GM12878 (cell line): Measurements from ENCODE around the gene RPS6KA5. TPM values are rescaled to one million over a fixed set of nuclear protein-coding genes. Genes with fewer than 3 reads are reported as not detected.

ENCODE experiments used
- ATAC-seq: fragments of 200-7000 bp; cut with Tn5 transposase; 3 replicates; pipeline ENCODE4 v1.9.1; 2020; ENCODE audit warnings: mild to moderate bottlenecking, moderate library complexity
- BruUV-seq: library from RNA; stranded (reverse); fragments of 400-500 nt; replicated peaks from 2 replicates; lab custom pipeline; 2021; lab: Mats Ljungman, UMichigan
- CTCF ChIA-PET: fragments of 300-600 bp; sonication (Branson Sonifier 250); formaldehyde crosslinking; extraction: SDS; loops from one replicate; lab custom pipeline; 2021; ENCODE audit warnings: inconsistent platforms; lab: Yijun Ruan, JAX
- POLR2A ChIA-PET: fragments of 350-600 bp; formaldehyde crosslinking; extraction: SDS; loops from one replicate; lab custom pipeline; 2021; ENCODE audit warnings: inconsistent platforms; lab: Charles Lee
- RAD21 ChIA-PET: fragments of 300-600 bp; sonication (Branson Sonifier 250); formaldehyde crosslinking; loops from one replicate; lab custom pipeline; 2023; ENCODE audit warnings: antibody characterized with exemption; ENCODE audit not compliant: unreplicated experiment; lab: Charles Lee
- SMC1A ChIA-PET: fragments of 300-600 bp; sonication (Branson Sonifier 250); formaldehyde crosslinking; loops from one replicate; lab custom pipeline; 2023; ENCODE audit not compliant: unreplicated experiment, uncharacterized antibody; lab: Charles Lee
- DNase-seq: peaks from one replicate; pipeline ENCODE4 v3.0.0-alpha.2; 2011; ENCODE audit warnings: low read depth, low spot score
- FAIRE-seq: peaks from 3 replicates; lab custom pipeline; 2011; peaks lifted over from hg19 to GRCh38; lab: Jason Lieb, UNC
- H2AFZ ChIP-seq: 2 replicates; pipeline ENCODE4 v1.6.0; 2011; ENCODE audit warnings: low read depth, low read length, control low read depth; ENCODE audit not compliant: control insufficient read depth
- H3K27ac ChIP-seq: 2 replicates; pipeline ENCODE4 v1.5.1; 2011; ENCODE audit warnings: control low read depth; ENCODE audit not compliant: control insufficient read depth, insufficient read depth
- H3K27me3 ChIP-seq, 2 experiments: replicated peaks in 1 of 2; 2 replicates each; pipeline versions ENCODE4 v1.6.0 to v1.6.1; 2011; ENCODE audit warnings: low read length in 1 of 2; ENCODE audit not compliant: control insufficient read depth in 2 of 2, insufficient read depth in 2 of 2
- H3K36me3 ChIP-seq, 2 experiments: 2 replicates each; pipeline ENCODE4 v1.5.1; 2011; ENCODE audit warnings: low read length in 1 of 2; ENCODE audit not compliant: control insufficient read depth in 2 of 2, insufficient read depth in 2 of 2
- H3K4me1 ChIP-seq: 2 replicates; pipeline ENCODE4 v1.6.1; 2011; ENCODE audit warnings: mild to moderate bottlenecking, low read length, moderate library complexity, mixed read lengths; ENCODE audit not compliant: control insufficient read depth, insufficient read depth
- H3K4me2 ChIP-seq: 2 replicates; pipeline ENCODE4 v1.6.0; 2011; ENCODE audit warnings: control low read depth; ENCODE audit not compliant: control insufficient read depth, insufficient read depth
- H3K4me3 ChIP-seq: fragments of 200-600 bp; sonication (generic); 2 replicates; pipeline ENCODE4 v1.5.1; 2016
- H3K79me2 ChIP-seq: 2 replicates; pipeline ENCODE4 v1.6.0; 2011; ENCODE audit warnings: low read length; ENCODE audit not compliant: control insufficient read depth, insufficient read depth
- H3K9ac ChIP-seq: 2 replicates; pipeline ENCODE4 v1.8.0; 2011; ENCODE audit warnings: low read length, control low read depth, mixed read lengths; ENCODE audit not compliant: control insufficient read depth, insufficient read depth
- H3K9me3 ChIP-seq: replicated peaks from 3 replicates; pipeline ENCODE4 v1.5.1; 2011; ENCODE audit warnings: mild to moderate bottlenecking, low read length; ENCODE audit not compliant: control insufficient read depth, insufficient read depth
- H4K20me1 ChIP-seq: 2 replicates; pipeline ENCODE4 v1.6.0; 2011; ENCODE audit not compliant: control insufficient read depth, insufficient read depth
- HDAC6 ChIP-seq: fragments of 200-600 bp; sonication (generic); IDR thresholded peaks from one replicate; pipeline ENCODE4 v1.8.0; 2017; ENCODE audit warnings: antibody characterized with exemption; ENCODE audit not compliant: unreplicated experiment
- KAT2A ChIP-seq: conservative IDR thresholded peaks from 2 replicates; pipeline ENCODE4 v1.6.1; 2011; ENCODE audit warnings: low read depth, low read length; ENCODE audit not compliant: control insufficient read depth
- MYC ChIP-seq: IDR thresholded peaks from 2 replicates; pipeline ENCODE4 v1.6.1; 2011; ENCODE audit warnings: mild to moderate bottlenecking, low read length, moderate library complexity, inconsistent platforms; ENCODE audit not compliant: insufficient read depth, insufficient replicate concordance, insufficient read length, severe bottlenecking
- NFXL1 ChIP-seq: fragments of 450-650 bp; IDR thresholded peaks from 2 replicates; pipeline ENCODE4 v1.6.1; 2017; ENCODE audit warnings: antibody characterized with exemption, mild to moderate bottlenecking, borderline replicate concordance
- NR2C1 ChIP-seq: fragments of 450-650 bp; IDR thresholded peaks from 2 replicates; pipeline ENCODE4 v1.6.1; 2017; ENCODE audit warnings: antibody characterized with exemption, mild to moderate bottlenecking, moderate library complexity
- SUPT20H ChIP-seq: IDR thresholded peaks from 2 replicates; pipeline ENCODE4 v1.6.1; 2011; ENCODE audit warnings: low read depth, mild to moderate bottlenecking, low read length, moderate library complexity, borderline replicate concordance; ENCODE audit not compliant: control insufficient read depth
- ZBED1 ChIP-seq: IDR thresholded peaks from 2 replicates; pipeline ENCODE4 v1.6.1; 2016; ENCODE audit warnings: borderline replicate concordance
- ZNF24 ChIP-seq: fragments of 450-650 bp; IDR thresholded peaks from 2 replicates; pipeline ENCODE4 v1.6.1; 2017; ENCODE audit warnings: antibody characterized with exemption, mild to moderate bottlenecking
- WGBS: methylation state at CpG from one replicate; pipeline ENCODE4 v1.1.6; 2016; ENCODE audit warnings: low lambda C conversion rate; ENCODE audit not compliant: insufficient replicate concordance, insufficient coverage; ENCODE audit errors: missing lambda C conversion rate; 5-methylcytosine and 5-hydroxymethylcytosine counted together
- in situ Hi-C: fragments of 300-500 bp; cut with MboI; formaldehyde crosslinking; loops from 9 replicates; pipeline ENCODE4 v1.14.3; 2018; ENCODE audit warnings: mixed read lengths
- intact Hi-C: fragments of 100-400 bp; cut with micrococcal nuclease; formaldehyde crosslinking; loops from one replicate; pipeline ENCODE4 v1.14.2; 2022; ENCODE audit not compliant: unreplicated experiment
- polyA plus RNA-seq, 11 experiments: library from polyadenylated mRNA; depleted of rRNA in 4 of 11; unstranded in 6 of 11; stranded (reverse) in 5 of 11; fragments of >200 nt; fragmentation: Nextera tagmentation in 4 of 11; fragmentation: Illumina TruSeq in 1 of 11; extraction: Ambion mirVana in 4 of 11; extraction: Trizol in 1 of 11; gene quantifications; 1 replicate in 1 of 11; 2 replicates in 10 of 11; pipeline versions ENCODE4 v1.2.1 to v1.2.3, GENCODE V29; 2011 to 2016; ENCODE audit warnings: inconsistent platforms in 2 of 11, missing spikeins in 2 of 11, low read depth in 1 of 11
- total RNA-seq, 4 experiments: library from RNA; depleted of rRNA in 3 of 4; stranded (reverse); fragments of >200 nt in 3 of 4; fragmentation: Illumina TruSeq in 1 of 4; extraction: Trizol in 1 of 4; gene quantifications; 2 replicates each; pipeline versions ENCODE4 v1.2.1 to v1.2.3, GENCODE V29; 2013 to 2021

The RPS6KA5 gene
- total and polyA plus RNA-seq, 10 of the 15 experiments (the other 5 are each of a cell fraction or from before 2014, with no cell fraction given), result 1.4 to 7.0 (median 3.7) TPM

GRCh38 chr14:91103116-91103515 lies 42.7 kb upstream of the RPS6KA5 start:
- no peak for ATAC-seq
- RAD21 ChIA-PET, result no interaction called here
- BruUV-seq, result no TSS peak
- TF ChIP-seq NR2C1, result no peak
- no peak for TF ChIP-seq NFXL1
- TF ChIP-seq, all 136 proteins: peak for 0
- no peak overlapping the region for H3K27ac ChIP-seq
- H3K27me3 ChIP-seq, result no peaks in the 10 kb centered on the region; a peak in 1 of 4 replicates
- intact Hi-C loops, result no loop called here
- in situ Hi-C loops, result no loop called here
- H3K79me2 ChIP-seq, result no peaks in the 10 kb centered on the region
- no peak overlapping the region for H3K4me3 ChIP-seq
- no peaks in the 10 kb centered on the region for H3K9me3 ChIP-seq
- no peaks in the 10 kb centered on the region for H3K36me3 ChIP-seq
- 70% methylated on average over 8 of the region's 8 CpGs for WGBS
- H4K20me1 ChIP-seq, result no peaks in the 10 kb centered on the region
- H2AFZ ChIP-seq, result no peak overlapping the region
- peaks cover 4% of the 10 kb centered on the region for H3K4me1 ChIP-seq
- H3K4me2 ChIP-seq, result no peak overlapping the region
- no peak for FAIRE-seq
- ChIA-PET POLR2A (no interaction called here), SMC1A (no interaction called here), CTCF (no interaction called here)
- no peak for DNase-seq
- no peak overlapping the region for H3K9ac ChIP-seq

GRCh38 chr14:91100102-91100501 lies 39.7 kb upstream of the RPS6KA5 start:
- SMC1A ChIA-PET, result interaction anchor here (1.0 to 1.4 kb wide), 3 partner anchors 15 to 113 kb away, joined by 3 to 4 read pairs (median 3); no protein-coding TSS in a partner anchor
- H3K9ac ChIP-seq, result no peak overlapping the region
- in situ Hi-C loops, result no loop called here
- TF ChIP-seq SUPT20H, result no peak
- TF ChIP-seq KAT2A, result no peak
- no peak for TF ChIP-seq ZNF24
- no peak for TF ChIP-seq HDAC6
- no peak for TF ChIP-seq MYC
- TF ChIP-seq ZBED1, result no peak
- no peak overlapping the region for H2AFZ ChIP-seq
- CTCF ChIA-PET, result interaction anchor here (0.7 to 1.6 kb wide), 3 partner anchors 12 to 198 kb away, joined by 3 to 4 read pairs (median 3); no protein-coding TSS in a partner anchor
- WGBS, result 28% methylated on average over 5 of the region's 5 CpGs
- H3K4me3 ChIP-seq, result no peak overlapping the region
- ATAC-seq (no peak), FAIRE-seq (no peak), DNase-seq (no peak)
- RAD21 ChIA-PET, result interaction anchor here (0.7 to 0.8 kb wide), 3 partner anchors 13 to 195 kb away, joined by 3 read pairs; partner anchors contain the start of gene DGLUCY
- no peak overlapping the region for H3K27ac ChIP-seq
- H3K27me3 ChIP-seq, result no peaks in the 10 kb centered on the region; a peak in 1 of 4 replicates
- no peaks in the 10 kb centered on the region for H3K36me3 ChIP-seq
- no peak overlapping the region for H3K4me2 ChIP-seq
- H3K79me2 ChIP-seq, result no peaks in the 10 kb centered on the region
- H4K20me1 ChIP-seq, result no peaks in the 10 kb centered on the region
- POLR2A ChIA-PET, result no interaction called here
- no TSS peak for BruUV-seq
- H3K4me1 ChIP-seq, result no peaks in the 10 kb centered on the region
- intact Hi-C loops, result no loop called here
- no peaks in the 10 kb centered on the region for H3K9me3 ChIP-seq
